ENCODE data around the gene SLC38A2.

SLC38A2 gene

DNA sequence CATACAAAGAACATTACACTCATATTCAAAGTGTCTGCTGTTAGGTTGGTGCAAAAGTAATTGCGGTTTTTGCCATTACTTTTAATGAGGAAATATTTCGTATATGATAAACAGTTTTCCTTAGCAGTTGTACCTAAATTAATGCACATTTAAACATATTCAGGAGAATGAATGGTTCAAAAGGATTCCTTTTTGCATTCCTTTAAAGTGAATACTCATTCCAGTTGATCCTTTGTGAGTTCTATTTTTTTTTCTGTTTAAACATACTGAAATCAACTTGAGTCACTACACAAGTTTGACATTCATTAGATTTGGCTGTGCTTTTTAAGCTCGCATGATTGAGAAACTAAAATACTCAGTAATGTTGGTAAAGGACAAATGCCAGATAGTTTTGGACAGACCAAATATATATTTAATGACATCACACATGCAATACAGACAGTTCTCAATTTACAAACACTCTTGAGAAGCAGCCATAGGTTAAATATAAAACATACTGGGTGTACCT is 13.8 kb upstream of the SLC38A2 start:
- Mint-ChIP-seq H3K36me3 (no peaks in the 10 kb centered on the region), H3K4me1 (peaks cover 65% of the 10 kb centered on the region), H3K9me3 (no peaks in the 10 kb centered on the region), H3K27me3 (no peaks in the 10 kb centered on the region), H3K4me3 (no peak overlapping the region), H3K27ac (peak overlapping the region; percentile 76)
- ATAC-seq = no peak

- peaks cover 55% of the 10 kb centered on the region for H3K4me1 Mint-ChIP-seq
Measured at GRCh38 chr12:46385438-46385837, 12.9 kb upstream of the SLC38A2 start.

GRCh38 chr12:46384451-46385309 is 12.1 kb upstream of the SLC38A2 start:
- ATAC-seq = no peak
- peak overlapping the region; percentile 95 for H3K4me3 Mint-ChIP-seq
- H3K9me3 Mint-ChIP-seq = no peaks in the 10 kb centered on the region
- peaks cover 48% of the 10 kb centered on the region for H3K4me1 Mint-ChIP-seq
- peak overlapping the region; percentile 98 for H3K27ac Mint-ChIP-seq
- no peaks in the 10 kb centered on the region for H3K36me3 Mint-ChIP-seq
- no peaks in the 10 kb centered on the region for H3K27me3 Mint-ChIP-seq

More at GRCh38 chr12:46385438-46385837, 12.9 kb upstream of the SLC38A2 start:
- H3K36me3 Mint-ChIP-seq = no peaks in the 10 kb centered on the region
- peak overlapping the region; percentile 12 for H3K4me3 Mint-ChIP-seq
- H3K9me3 Mint-ChIP-seq = no peaks in the 10 kb centered on the region
- peak overlapping the region; percentile 42 for H3K27ac Mint-ChIP-seq
- no peak for ATAC-seq
- H3K27me3 Mint-ChIP-seq = no peaks in the 10 kb centered on the region

DNA sequence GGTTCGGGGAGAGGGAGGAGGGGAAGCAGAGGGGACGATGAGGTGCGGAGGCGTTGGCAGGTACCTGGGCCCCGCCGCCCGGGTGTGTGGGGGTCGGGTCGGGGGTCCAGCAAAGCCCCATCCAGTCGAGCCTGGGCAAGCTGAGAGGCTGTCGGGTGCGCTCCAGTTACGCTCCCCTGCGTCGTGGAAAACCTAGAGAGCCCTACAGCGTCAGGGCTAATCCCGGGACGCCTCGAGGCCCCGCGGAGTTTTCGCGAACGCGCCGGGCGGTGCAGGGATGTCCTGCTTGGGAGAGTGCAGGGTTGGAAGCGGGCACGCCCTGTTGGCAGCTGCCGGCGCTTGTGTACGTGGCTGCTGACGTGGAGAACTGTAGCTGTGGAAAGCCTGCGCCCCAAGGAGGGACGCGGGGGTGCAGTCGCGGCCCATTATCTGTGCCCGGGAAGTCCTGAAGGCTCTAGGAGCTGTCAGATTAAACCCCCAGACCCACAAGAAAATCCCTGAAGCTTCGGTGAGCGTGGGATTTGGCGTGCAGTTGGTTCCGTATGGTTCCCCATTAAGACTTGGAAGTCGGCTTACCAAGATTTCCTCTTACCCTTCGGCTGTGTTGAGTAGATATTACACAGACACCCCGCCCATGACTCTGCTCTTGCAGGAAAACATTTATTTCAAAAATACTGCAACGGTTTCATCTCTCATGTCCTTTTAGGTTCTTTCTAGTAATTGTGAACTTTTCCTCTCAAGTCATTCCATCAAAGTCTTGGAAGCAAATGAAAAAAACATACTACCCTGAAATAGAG is 11.3 kb upstream of the SLC38A2 start:
- H3K4me1 Mint-ChIP-seq = peaks cover 42% of the 10 kb centered on the region
- peak overlapping the region; percentile 98 for H3K27ac Mint-ChIP-seq
- no peaks in the 10 kb centered on the region for H3K27me3 Mint-ChIP-seq
- H3K36me3 Mint-ChIP-seq = no peaks in the 10 kb centered on the region
- H3K4me3 Mint-ChIP-seq = peak overlapping the region; percentile 95
- peak; percentile 79 for ATAC-seq
- no peaks in the 10 kb centered on the region for H3K9me3 Mint-ChIP-seq

DNA sequence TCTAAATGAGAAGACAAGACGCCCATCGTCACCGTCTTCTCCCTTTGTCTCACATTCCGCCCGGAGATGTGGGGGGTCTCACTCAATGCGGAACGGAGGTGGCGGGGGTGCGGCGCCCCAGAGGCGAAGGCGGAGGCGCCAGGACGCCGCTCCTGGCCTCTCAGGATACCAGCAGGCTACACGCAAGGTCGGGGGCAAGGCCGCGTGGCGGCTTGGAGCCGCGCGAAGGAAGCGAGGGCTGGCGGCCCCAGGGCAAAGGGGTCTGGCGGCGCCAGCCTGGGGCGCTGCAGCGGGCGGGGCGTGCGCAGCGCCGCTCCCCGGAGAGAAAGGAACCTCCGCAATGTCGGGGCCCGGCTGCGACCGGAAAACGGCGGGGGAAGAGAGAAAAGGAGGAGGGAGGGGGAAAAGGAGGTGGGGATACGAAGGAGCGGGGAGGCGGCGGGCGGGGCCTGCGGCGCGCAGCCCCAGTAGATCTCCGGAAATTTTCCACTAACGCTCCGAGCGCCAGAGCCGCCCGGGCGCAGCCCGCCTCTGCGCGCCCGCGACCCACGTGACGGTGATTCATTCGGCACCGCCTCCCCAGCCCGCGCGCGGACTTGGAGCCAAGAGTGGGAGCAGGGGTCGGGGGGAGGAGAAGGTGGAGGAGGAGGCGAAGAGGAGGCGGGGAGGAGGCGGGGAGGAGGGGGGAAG is 10.5 kb upstream of the SLC38A2 start:
- Mint-ChIP-seq H3K27me3 (no peaks in the 10 kb centered on the region), H3K9me3 (no peaks in the 10 kb centered on the region), H3K4me3 (peak overlapping the region; percentile 95), H3K27ac (peak overlapping the region; percentile 98), H3K36me3 (no peaks in the 10 kb centered on the region), H3K4me1 (peaks cover 36% of the 10 kb centered on the region)
- peak; percentile 92 for ATAC-seq

DNA sequence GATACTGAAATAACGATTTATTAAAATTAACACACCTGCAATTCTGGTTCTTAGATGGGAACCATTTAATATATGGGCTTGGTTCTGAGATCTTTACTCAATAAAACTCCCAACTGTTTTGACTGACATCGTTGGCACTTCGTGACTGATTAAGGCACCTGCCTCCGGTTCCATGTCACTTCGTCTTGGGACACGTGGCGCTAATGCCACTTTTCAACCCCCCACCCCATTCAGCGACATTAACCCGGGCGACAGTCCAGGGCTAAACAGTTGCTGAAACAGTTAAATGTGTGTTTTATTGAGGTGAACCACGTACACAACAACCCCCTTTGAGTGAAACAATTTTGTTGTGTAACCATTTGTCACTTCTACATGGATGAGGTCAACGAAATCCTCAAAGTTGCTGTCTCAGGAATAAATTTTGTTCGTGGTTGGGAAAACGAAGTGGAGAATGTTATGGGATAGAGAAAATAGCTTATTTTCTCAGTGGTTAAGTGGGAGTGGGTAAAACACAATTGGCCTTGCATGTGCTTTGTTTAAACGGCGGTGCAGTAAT is 9.9 kb upstream of the SLC38A2 start:
- no peaks in the 10 kb centered on the region for H3K36me3 Mint-ChIP-seq
- no peaks in the 10 kb centered on the region for H3K27me3 Mint-ChIP-seq
- H3K4me3 Mint-ChIP-seq = peak overlapping the region; percentile 95
- H3K9me3 Mint-ChIP-seq = no peaks in the 10 kb centered on the region
- peak overlapping the region; percentile 98 for H3K27ac Mint-ChIP-seq
- H3K4me1 Mint-ChIP-seq = peaks cover 31% of the 10 kb centered on the region
- no peak for ATAC-seq

- H3K27me3 Mint-ChIP-seq = no peaks in the 10 kb centered on the region
Measured at GRCh38 chr12:46380881-46381280, 8.3 kb upstream of the SLC38A2 start.

GRCh38 chr12:46380022-46380796 is 7.6 kb upstream of the SLC38A2 start:
- ATAC-seq = no peak
- H3K9me3 Mint-ChIP-seq = no peaks in the 10 kb centered on the region
- no peak overlapping the region for H3K27ac Mint-ChIP-seq

More at GRCh38 chr12:46380881-46381280, 8.3 kb upstream of the SLC38A2 start:
- no peak overlapping the region for H3K4me3 Mint-ChIP-seq
- no peaks in the 10 kb centered on the region for H3K36me3 Mint-ChIP-seq
- no peak for ATAC-seq
- H3K27ac Mint-ChIP-seq = no peak overlapping the region
- H3K4me1 Mint-ChIP-seq = peaks cover 23% of the 10 kb centered on the region
- no peaks in the 10 kb centered on the region for H3K9me3 Mint-ChIP-seq

DNA sequence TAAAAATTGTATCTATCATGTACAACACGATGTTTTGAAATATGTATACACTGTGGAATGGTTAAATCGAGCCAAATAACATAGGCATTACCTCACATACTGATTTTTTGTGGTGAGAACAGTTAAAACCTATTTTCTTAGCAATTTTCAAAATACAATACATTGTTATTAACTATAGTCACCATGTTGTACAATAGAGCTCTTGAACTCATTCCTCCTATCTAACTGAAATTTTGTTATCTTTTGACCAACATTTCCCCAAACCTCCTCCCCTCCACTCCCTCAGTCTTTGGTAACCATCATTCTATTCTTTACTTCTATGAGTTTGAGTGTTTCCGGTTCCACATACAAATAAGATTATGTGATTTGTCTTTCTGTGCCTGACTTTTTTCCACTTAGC is 6.8 kb upstream of the SLC38A2 start:
- H3K27ac Mint-ChIP-seq = no peak overlapping the region
- peaks cover 12% of the 10 kb centered on the region for H3K4me1 Mint-ChIP-seq
- no peaks in the 10 kb centered on the region for H3K36me3 Mint-ChIP-seq
- no peaks in the 10 kb centered on the region for H3K9me3 Mint-ChIP-seq
- no peaks in the 10 kb centered on the region for H3K27me3 Mint-ChIP-seq
- ATAC-seq = no peak
- no peak overlapping the region for H3K4me3 Mint-ChIP-seq

More at GRCh38 chr12:46380022-46380796, 7.6 kb upstream of the SLC38A2 start:
- H3K36me3 Mint-ChIP-seq = no peaks in the 10 kb centered on the region
- H3K4me1 Mint-ChIP-seq = peaks cover 18% of the 10 kb centered on the region
- no peaks in the 10 kb centered on the region for H3K27me3 Mint-ChIP-seq
- no peak overlapping the region for H3K4me3 Mint-ChIP-seq

- ATAC-seq = no peak
- no peaks in the 10 kb centered on the region for H3K27me3 Mint-ChIP-seq
- H3K27ac Mint-ChIP-seq = no peak overlapping the region
- H3K4me1 Mint-ChIP-seq = peaks cover 16% of the 10 kb centered on the region
- H3K9me3 Mint-ChIP-seq = no peaks in the 10 kb centered on the region
- no peak overlapping the region for H3K4me3 Mint-ChIP-seq
- H3K36me3 Mint-ChIP-seq = no peaks in the 10 kb centered on the region
Measured at GRCh38 chr12:46378530-46378929, 6.0 kb upstream of the SLC38A2 start.

GRCh38 chr12:46377678-46378077 is 5.1 kb upstream of the SLC38A2 start:
- Mint-ChIP-seq H3K27ac (no peak overlapping the region), H3K9me3 (no peaks in the 10 kb centered on the region), H3K36me3 (no peaks in the 10 kb centered on the region), H3K4me3 (no peak overlapping the region), H3K4me1 (peaks cover 18% of the 10 kb centered on the region), H3K27me3 (no peaks in the 10 kb centered on the region)
- no peak for ATAC-seq

DNA sequence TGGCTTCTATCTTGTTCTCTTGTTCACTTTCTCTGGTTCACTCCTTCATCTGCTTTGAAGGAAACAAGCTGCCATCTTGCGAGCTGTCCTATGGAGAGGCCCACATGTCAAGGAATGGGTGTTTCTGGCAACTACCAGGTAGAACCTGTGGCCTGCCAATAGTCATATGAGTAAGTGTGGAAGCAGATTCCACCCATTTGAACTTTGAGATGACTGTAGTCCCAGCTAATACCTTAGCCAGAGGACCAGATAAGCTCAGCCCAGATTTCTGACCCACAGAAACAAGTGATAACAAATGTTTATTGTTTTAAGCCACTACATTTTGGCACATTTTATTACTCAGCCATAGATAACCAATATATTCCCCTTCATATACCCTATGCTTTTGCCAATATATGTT is 4.0 kb upstream of the SLC38A2 start:
- peaks cover under 1% of the 10 kb centered on the region for H3K36me3 Mint-ChIP-seq
- H3K27ac Mint-ChIP-seq = no peak overlapping the region
- H3K9me3 Mint-ChIP-seq = no peaks in the 10 kb centered on the region
- peaks cover 14% of the 10 kb centered on the region for H3K4me1 Mint-ChIP-seq
- H3K27me3 Mint-ChIP-seq = no peaks in the 10 kb centered on the region
- no peak overlapping the region for H3K4me3 Mint-ChIP-seq
- ATAC-seq = no peak

- H3K9me3 Mint-ChIP-seq = no peaks in the 10 kb centered on the region
- no peak for ATAC-seq
- H3K27ac Mint-ChIP-seq = no peak overlapping the region
- peaks cover 28% of the 10 kb centered on the region for H3K4me1 Mint-ChIP-seq
- no peaks in the 10 kb centered on the region for H3K27me3 Mint-ChIP-seq
- no peak overlapping the region for H3K4me3 Mint-ChIP-seq
- H3K36me3 Mint-ChIP-seq = peaks cover 19% of the 10 kb centered on the region
Measured at GRCh38 chr12:46374711-46375110, 2.1 kb upstream of the SLC38A2 start.

DNA sequence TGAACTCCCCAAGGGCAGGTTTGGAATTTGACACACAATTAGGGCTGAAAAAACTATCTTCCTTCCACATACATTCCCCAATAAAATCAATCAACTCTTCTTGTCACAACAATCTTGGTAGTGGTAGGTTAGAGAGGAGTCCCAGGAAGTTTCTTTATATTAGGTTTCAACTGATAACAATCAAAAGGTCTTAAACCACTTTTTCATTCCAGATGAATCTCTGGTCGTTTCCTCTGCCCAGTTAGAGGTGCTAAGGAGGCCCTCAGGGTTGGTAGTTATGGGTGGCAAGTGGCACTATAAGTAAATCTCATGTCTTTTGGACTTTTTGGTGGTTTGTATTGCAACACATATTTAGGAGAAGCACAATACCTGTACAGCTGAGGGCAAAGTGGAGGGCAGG is 1.7 kb upstream of the SLC38A2 start:
- Mint-ChIP-seq H3K4me1 (peaks cover 32% of the 10 kb centered on the region), H3K36me3 (peaks cover 23% of the 10 kb centered on the region), H3K27me3 (no peaks in the 10 kb centered on the region)

More for the DNA sequence above, 1.7 kb upstream of the SLC38A2 start:
- Mint-ChIP-seq H3K27ac (peak overlapping the region; percentile 100), H3K9me3 (no peaks in the 10 kb centered on the region), H3K4me3 (peak overlapping the region; percentile 96)
- no peak for ATAC-seq
